HG03432 (cell line): Measurements from ENCODE around the gene GAS6.
"Not testable (repeated sequence)": the region's sequence is repeated elsewhere in the genome, so short reads cannot be mapped to it uniquely, and the experiment has no call there.

ENCODE experiments used
- ATAC-seq: cut with Tn5 transposase; IDR thresholded peaks from one replicate; pipeline ENCODE4 v1.9.1; 2021; ENCODE audit warnings: mild to moderate bottlenecking, moderate library complexity; ENCODE audit not compliant: unreplicated experiment

The GAS6 gene

DNA sequence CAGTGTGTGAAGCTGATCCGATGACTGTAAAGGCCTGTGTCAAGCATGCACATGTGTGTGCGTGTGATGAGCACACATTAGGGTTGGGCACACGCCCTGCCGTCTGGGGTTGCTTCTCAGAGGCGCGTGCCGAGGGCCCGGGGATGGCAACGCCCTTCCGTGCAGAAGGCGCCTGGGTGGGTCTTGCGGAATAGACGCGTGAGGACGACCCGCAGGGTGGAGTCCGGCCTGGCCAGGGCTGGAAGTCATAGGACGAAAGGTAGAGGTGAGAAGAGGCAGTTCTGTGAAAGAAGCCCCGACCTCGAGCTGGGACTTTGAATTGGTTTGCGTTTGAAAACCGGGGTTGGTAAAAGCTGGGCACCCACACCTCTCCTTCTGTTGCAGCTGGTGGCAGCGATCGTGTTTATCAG is 69.1 kb downstream of the GAS6 start:
- no peak for ATAC-seq

DNA sequence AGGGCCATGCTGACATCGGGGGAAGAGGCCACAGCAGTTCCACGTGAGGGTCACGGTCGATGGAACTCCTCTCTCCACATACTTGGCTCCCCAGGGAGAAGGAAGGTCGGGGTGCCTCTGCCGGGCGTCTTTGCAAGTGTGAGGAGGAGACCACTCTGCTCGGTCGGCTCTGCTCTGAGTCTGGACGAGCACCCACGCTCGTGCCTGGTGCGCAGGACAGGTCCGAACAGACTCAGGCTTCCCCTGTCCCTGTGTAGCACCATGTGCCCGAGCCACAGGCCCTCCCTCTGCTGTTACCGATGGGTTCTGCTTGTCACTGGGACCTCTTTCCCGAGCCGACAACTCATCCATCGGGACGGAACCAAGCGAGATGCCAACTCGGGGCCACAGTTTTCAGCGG is 69.8 kb downstream of the GAS6 start:
- no peak for ATAC-seq

DNA sequence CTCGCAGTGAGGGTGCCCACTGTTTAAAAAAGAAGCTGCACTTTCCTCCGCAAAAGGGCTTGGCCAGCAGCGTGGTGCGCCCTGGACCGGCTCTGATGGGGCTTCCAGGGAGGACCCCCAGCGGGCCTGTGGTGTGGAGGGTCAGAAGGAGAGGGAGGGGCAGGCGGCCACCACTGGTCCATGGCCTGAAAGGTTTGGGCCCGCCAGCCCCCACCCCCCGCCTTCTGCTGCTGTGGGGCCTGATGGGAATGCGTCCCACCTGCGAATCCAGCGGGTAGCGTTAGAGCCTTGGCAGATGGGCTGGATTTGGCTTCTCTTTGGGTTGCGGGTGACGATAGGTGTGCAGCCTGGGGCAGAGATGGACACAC is 70.2 kb downstream of the GAS6 start:
- no peak for ATAC-seq

DNA sequence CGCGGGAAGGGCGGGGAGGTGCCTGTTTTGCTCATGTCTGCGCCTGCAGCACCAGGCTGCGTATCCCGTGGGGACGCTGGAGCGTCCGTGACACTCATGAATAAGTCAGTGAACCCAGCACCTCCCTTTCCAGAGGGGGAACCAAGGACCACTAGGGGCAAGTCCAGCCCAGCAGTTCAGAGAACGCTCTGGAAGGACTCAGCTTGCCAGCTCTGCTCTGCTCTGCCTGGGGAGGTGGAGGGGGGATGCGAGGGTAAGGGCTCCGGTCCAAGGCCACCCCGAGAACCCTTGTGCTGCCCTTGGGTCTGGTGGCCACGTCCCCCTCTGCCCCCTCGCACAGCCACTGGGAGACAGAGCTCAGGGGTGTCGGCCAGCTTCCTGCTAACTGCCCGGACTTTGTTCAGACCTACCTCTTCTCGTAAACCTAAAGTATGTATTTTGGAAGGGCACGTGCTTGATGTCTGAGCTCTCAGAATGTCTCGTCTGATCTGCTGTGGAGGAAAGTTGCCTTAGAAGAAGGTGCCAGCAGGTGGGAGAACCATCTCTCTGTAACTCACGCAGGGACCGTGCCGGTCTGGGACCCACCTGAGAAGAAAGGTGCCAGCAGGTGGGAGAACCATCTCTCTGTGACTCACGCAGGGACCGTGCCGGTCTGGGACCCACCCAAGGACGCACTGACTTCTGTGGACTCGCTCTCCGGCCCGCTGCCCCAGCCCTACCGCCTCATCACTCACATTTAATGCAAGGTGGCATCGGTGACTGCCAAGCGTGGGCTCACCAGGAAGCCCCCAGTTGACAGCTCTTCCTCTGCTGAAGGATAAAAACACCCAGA is 70.8 kb downstream of the GAS6 start:
- ATAC-seq, result no peak

DNA sequence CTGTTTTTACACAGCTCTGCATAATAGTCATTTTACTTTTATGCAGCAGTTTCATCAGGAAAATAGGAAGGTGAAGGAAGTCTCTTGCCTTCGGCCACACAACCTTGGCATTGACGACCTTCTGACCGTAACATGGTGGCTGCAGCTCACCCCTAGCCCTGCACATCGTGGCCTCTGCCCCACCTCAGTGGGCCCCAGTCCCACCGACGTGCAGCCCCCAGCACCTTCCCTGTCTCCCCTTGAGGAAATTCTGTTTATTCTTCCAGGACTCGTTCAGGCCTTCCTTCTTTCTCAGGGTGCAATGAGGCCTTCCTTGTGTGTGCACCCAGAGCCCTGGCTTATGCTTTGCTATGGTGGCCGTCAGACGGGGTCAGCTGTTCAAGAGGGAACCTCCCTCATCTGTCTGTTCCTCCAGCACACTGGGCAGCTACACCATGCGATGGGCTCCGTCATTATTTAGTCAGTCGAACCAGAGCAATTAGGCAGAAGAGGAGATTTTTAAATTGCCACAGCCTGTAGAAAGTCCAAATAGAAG is 71.6 kb downstream of the GAS6 start:
- no peak for ATAC-seq

DNA sequence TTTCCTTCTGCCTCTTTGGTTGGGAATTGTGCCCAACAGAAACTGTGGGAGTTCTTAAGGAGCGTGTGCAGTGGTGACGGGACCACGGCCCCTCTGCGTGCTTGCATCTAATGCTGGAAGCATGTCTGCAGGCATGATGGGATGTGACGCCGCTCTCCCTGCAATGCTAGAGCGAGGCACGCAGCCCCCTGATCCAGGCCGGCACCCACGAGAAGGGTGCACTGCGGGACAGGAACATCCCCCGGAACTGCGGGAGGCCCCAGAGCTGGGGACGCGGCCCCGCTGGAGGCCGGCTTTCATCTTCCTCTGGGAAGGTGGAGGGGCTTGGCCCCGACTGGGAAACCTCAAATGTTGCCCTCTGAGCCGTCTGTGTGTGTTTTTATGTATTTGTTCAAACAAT is 72.1 kb downstream of the GAS6 start:
- no peak for ATAC-seq

DNA sequence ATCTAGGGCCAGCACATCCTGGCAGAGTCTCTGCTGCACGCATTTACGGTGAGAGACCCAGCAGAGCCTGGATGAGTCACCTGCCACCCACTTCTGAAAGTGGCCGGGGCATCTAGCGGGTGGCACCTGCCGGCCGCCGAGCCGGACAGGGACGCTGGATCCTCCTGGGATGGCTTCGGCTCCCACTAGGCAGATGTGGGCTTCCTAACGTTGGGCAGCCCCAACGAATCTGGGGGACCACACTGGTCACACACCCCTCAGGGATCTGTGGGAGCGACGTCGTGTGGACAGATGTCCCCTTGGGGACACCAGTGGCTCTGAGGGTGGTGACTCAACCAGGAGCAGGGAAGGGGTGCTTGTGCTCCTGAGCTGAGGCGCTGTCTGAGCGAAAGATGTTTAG is 72.7 kb downstream of the GAS6 start:
- ATAC-seq, result no peak

DNA sequence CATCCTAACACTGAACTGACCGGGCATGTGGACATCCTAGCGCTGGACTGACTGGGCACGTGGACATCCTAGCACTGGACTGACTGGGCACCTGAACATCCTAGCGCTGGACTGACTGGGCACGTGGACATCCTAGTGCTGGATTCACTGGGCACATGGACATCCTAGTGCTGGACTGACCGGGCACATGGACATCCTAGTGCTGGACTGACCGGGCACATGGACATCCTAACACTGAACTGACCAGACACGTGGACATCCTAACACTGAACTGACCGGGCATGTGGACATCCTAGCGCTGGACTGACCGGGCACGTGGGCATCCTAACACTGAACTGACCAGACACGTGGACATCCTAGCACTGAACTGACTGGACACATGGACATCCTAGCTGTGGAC is 73.9 kb downstream of the GAS6 start:
- ATAC-seq, result not testable (repeated sequence)

DNA sequence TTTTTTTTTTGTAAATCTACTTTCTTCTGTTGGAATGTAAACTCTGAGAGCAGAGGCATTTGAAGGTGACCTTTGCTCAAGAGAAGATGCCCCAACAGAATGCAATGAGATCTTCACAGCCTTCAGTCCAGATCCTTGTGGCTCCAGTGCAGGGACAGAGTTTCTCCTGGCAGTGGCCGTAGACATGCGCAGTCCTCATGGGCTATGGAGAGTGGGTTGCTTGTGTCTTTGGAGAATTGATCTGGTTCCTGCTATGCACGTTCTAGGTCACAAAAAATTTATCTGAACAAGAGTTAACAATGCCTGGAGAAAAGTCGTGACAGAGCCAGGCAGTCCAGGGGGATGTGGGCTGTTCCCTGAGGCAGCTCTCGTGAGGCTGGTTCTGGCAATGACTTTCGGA is 74.7 kb downstream of the GAS6 start:
- ATAC-seq, result no peak

DNA sequence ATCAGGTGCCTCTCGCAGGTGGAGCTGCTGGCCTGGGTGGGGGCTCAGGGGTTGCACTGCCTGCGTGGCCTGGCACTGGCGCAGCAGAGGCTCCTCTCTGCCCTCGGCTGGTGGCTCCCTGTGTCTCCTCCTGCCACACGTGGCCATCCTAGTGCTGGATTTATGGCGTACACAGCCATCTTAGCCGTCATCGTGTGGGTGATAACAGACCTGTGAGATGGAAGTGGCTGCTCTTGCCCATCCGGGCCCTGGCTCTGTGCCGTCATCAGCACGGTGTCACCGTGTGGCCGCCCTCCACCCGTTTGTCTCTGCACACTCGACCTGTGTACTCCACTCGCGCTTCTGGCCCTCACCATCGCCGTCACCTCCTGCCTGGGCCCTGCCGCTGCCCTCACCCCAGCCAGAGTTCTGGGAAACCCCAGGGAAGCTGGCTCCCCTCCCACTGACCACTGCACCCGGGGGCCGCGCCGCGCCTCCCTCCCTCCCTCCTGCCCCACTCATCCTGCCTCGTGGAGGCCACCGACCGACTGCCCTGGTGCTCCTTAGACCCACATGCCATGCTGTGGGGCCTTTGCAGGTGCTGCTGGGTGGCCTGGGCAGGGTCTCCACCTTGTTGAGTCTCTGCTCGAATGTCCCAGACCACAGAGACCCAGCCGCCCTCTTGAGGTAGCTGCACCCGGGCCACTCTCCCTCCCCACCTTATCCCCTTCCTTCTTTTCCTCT is 75.3 kb downstream of the GAS6 start:
- no peak for ATAC-seq

DNA sequence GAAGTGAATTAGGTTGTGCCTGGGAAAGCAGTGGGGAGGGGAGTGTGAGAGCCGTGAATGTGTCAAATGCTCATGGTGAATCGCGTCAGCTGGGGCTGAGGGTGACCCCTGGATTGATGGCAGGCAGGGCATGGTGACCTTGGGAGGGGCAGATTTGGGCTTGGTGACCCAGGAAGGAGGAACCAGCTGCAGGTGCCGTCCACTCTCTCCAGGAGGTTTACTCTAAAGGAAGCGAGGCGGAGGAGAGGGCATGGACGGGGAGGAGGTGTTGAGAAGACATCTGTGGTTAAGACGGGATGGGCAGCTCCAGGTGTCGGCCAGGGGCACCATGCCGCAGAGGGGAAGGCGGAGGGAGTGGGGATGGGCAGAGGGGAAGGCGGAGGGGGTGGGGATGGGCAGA is 76.2 kb downstream of the GAS6 start:
- no peak for ATAC-seq

DNA sequence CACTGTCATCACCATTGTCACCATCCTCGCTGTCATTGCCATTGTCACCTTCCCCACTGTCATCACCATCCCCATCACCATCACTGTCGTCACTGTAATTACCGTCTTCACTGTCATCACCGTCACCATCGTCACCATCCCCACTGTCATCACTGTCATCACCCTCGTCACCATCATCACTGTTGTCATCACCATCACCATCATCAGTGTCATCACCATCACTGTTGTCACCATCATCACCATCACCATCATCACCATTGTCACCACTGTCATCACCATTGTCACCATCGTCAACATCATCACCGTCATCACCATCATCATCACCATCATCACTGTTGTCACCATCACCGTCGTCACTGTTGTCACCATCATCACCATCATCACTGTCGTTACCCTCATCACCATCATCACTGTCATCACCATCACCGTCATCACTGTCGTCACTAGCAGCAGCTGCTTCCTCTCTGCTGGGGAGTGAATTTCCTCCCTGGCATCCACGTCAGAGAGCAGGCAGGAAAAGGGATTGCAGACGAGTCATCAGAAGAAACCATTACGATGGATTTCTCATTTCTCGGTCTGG is 77.5 kb downstream of the GAS6 start:
- no peak for ATAC-seq

DNA sequence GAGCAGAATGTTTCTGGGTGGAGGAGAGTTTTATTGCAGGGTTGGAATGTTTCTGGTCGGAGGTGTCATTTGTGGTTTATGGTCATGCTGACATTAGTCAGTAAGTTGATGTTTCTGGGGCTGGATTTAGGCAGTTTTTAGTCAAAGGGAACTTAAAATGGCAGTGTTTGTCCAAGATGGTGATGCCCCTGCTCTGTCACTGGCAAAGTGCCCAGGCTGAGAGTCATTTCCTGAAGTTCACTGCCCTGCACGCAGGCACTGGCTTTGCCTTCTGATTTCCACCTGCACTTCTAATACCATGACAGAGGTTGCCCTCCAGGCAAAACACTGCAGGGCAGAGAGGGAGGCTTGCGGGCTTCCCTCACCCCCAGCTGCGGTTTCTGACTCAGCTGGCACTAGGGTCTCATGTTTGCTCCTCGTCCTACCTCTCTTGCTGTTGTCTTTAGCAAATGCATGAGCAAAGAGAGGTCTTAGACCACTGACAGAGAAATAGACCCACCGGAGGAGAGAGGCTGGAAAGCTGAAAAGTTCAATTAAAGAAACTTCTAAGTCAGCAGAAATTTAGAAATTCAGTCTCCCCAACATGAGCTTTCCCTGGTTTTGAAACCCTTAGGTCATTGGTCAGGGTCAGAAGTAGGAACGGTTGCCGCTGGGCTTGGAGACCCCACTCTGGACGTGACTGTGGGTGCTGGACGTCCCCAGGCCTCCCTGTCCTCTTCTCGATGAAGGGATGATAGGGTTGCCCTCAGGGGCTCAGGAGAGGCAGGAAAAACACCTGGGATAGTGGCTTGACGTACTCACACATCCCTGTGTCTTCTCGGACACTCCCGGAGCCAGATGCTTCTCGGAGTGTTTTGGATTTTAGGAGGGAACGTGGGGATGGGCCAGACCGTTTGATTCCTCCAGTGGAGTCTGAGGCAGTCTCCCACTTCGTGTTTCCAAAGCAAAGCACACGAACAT is 78.5 kb downstream of the GAS6 start:
- no peak for ATAC-seq

DNA sequence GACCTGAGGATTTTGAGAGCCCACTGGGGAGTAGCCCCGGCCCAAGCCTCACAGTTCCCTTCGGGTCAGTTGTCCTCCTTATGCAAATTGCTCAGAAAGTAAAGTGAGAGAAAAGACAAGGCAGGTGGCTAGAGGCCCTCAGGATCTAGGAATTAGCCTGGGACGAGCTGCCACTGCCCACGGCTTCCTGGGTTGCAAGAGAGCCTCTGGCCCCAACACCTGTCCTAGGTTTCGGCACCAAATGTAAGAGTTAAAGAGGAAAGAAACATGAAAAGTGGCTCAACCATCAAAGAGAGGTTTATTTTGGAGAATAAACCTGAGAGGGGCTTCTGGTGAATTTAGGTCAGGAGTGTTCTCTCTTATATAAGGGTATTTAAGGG is 79.2 kb downstream of the GAS6 start:
- no peak for ATAC-seq

DNA sequence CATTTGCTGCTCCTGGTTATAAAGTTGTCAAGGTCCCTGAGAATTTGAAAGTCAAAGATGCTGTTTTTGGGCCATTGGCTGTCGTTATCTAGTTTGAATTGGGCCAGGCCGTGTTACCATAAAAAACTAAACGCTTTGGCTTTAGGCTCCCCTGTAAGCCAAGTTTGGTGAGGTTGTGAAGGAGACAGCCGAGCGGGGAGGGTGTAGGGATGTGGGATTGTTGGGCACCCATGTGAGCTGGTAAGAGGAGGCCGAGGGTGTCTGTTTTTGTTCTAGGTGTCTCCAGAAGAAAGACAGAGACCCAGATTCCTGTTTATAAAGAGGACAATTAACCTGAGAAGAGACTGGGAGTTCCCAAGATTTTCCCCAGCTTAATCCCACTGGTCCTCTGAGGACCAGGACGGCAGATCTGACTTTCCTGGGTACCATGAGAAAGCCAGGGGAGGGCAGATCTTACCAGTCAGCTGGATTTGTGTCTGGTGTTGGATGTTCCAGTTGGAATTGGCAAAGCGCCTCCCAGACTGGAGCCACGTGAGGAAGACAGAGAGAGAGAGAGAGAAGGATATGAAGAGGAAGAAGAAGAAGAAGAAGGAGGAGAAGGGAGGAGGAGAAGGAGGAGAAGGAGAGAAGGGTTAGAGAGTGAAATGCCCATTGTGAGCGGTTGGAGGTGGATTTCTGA is 79.8 kb downstream of the GAS6 start:
- ATAC-seq, result no peak

DNA sequence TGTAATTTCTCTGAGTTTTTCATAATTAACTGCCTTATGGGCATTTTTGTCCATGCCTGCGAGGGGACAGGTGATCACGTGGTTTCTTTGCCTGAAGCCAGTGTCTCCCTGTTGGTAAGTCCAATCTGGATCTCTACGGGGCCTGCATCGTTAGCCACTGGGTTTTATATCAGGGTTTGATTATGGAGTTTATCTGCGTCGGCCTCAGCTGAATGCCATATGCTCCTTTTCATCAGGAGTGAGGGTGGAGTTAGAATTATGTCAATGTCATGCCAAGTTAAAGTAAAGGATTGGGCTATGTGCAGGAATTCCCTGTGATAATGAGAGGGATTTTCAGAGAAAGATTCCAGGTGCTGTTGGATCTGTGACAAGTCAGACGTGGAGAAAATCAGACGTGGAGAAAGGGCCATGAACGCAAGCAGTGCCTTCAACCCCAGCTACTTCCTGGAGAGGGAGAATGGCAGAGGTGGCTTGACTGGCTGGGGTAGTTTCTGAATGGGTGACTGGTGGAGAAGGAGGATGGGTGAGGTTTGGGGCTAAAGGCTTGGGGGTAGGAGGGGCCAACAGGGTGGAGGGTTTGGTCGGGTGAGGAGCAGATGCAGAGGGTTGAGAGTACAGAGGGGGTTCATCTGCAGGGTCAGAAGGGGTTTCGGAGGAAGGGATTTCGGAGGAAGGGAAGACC is 80.5 kb downstream of the GAS6 start:
- no peak for ATAC-seq

DNA sequence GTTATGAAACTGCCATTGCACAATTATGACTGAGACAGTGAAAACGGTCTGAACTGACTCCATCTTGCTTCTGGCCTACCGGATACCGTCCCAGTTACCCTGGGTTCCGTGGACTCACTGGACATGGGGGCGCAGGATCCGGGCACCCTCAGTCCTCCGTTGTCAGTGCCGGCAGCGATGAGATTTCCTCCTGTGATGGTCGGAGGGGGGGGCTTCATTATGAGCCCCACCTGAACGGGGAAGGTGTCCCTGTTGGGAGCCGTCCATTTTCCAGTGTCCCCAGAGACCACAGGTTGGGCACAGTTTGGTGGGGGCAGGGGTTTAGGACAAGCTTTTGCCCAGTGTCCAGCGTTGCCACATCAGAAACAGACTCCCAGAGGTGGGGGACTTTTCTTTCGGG is 81.4 kb downstream of the GAS6 start:
- ATAC-seq, result no peak

DNA sequence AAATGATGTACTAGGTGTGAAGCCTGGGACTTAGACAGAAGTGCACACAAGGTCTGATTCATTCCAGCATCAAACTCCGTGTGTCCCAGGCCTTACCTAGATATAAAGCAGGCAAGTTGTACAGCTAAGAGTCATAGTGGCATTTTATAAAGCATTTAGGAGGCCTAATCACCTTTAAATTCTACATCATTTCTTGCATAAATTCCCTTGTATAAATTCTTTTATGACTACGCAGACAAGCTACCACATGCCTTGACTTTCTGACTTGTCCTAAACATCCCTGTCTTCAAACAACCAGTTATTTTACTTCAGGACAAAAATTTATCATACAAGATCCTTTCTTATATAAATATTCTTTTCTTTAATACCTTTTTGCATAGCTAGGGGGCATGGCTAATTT is 82.3 kb downstream of the GAS6 start:
- no peak for ATAC-seq

DNA sequence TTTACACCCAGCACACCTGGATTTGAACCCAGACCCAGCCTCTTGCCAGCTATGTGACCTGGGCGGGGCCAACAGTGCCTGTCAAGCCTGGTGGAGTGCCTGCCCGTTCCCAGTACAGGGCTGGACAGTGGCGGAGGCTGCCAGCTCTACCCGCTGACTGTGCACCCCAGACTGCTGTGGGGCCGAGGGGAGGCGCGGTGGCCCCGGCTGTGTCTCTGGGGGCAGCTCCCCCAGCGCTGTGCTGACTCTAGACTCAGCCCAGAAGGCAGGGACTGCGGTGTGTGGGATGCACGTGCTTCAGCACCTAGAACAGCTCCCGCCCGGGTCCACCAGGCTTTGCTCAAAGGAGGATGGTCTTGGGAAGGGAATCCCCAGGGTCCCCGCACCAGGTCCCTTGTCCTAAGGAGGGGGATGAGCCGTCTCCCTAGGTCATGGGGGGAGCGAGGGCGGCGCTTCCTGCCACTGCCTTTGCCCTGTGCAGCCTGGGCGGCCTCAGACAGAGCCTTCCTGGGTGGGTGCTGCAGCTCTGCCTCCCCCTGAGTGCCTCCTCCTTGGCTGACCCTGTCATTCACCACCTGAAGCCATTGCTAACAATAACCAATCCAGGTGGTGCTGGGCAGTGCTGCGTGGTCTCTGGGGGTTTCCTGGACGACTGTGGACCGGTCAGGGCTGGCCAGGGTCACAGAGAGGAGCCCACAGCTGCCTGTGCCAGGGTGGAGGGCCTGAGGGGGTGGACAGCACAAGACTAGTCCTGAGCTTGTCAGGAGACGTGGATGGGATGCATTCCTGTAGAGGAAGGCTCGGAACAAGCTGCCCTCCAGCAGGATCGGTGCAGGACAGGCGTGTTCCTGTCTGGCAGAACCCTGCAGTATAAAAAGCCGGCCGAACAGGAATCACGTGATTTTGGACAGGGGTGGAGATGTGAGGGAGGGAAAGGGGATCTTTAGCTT is 86.3 kb downstream of the GAS6 start:
- no peak for ATAC-seq
